Measurements from ENCODE around the gene RPGR.

DNA sequence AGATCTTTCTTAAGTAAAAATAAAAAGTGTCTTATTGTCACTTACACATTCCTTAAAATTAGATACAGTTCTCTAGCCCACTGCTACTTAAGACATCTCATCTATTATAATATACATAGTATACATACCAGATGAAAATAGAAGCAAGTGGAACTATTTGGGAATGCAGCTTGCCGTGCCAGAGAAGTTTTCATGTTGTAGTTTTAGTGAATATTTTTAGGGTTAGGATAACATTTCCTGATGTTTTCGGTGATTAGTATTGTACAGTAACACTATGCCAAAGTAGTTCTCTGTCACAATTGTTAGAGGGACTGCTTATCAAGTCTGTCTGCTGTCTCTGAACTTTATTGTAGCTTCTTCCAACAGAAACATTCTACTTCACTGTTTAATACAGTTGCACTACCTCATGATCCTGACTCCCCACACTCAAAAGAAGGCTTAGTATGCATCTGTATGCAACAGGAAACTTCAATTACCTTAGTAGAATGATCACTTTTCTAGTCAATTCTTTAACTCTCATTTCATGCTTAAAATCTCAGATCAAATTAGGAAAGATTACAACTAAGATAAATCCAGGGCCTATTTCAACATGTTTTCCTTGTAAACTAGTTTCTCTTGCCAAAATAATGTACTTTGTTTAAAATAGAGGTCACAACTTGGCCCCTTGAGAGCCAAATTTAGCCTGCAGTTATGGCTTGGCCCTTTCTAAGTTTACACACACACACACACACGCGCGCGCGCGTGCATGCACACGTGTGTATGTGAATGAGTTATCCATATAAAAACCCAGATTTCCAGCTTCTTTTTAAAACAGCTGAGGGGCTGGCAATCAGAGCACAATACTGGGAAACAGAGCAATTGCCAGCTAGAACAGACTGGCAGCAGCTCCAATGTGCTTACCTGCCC, 64.3 kb downstream of the RPGR start:
- TF ChIP-seq, protein P1, sequence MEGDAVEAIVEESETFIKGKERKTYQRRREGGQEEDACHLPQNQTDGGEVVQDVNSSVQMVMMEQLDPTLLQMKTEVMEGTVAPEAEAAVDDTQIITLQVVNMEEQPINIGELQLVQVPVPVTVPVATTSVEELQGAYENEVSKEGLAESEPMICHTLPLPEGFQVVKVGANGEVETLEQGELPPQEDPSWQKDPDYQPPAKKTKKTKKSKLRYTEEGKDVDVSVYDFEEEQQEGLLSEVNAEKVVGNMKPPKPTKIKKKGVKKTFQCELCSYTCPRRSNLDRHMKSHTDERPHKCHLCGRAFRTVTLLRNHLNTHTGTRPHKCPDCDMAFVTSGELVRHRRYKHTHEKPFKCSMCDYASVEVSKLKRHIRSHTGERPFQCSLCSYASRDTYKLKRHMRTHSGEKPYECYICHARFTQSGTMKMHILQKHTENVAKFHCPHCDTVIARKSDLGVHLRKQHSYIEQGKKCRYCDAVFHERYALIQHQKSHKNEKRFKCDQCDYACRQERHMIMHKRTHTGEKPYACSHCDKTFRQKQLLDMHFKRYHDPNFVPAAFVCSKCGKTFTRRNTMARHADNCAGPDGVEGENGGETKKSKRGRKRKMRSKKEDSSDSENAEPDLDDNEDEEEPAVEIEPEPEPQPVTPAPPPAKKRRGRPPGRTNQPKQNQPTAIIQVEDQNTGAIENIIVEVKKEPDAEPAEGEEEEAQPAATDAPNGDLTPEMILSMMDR (conservative IDR thresholded peaks at IDR 0.05; ENCODE audit: low read depth in 2 of 2), result no peak
- TF ChIP-seq, protein P2, sequence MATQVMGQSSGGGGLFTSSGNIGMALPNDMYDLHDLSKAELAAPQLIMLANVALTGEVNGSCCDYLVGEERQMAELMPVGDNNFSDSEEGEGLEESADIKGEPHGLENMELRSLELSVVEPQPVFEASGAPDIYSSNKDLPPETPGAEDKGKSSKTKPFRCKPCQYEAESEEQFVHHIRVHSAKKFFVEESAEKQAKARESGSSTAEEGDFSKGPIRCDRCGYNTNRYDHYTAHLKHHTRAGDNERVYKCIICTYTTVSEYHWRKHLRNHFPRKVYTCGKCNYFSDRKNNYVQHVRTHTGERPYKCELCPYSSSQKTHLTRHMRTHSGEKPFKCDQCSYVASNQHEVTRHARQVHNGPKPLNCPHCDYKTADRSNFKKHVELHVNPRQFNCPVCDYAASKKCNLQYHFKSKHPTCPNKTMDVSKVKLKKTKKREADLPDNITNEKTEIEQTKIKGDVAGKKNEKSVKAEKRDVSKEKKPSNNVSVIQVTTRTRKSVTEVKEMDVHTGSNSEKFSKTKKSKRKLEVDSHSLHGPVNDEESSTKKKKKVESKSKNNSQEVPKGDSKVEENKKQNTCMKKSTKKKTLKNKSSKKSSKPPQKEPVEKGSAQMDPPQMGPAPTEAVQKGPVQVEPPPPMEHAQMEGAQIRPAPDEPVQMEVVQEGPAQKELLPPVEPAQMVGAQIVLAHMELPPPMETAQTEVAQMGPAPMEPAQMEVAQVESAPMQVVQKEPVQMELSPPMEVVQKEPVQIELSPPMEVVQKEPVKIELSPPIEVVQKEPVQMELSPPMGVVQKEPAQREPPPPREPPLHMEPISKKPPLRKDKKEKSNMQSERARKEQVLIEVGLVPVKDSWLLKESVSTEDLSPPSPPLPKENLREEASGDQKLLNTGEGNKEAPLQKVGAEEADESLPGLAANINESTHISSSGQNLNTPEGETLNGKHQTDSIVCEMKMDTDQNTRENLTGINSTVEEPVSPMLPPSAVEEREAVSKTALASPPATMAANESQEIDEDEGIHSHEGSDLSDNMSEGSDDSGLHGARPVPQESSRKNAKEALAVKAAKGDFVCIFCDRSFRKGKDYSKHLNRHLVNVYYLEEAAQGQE (IDR thresholded peaks at IDR 0.05; ENCODE audit: unreplicated experiment), result no peak
- TF ChIP-seq EZH2 (IDR thresholded peaks at IDR 0.05; ENCODE audit: low read depth, unreplicated experiment) (no peak), JUNB (IDR thresholded peaks at IDR 0.05; ENCODE audit: unreplicated experiment) (no peak), POLR2AphosphoS5 (IDR thresholded peaks at IDR 0.05; ENCODE audit: low read depth) (no peak)
